Esophagus (tissue), 2 donors: ENCODE results near the gene C12orf60. TPM values are rescaled to one million over a fixed set of nuclear protein-coding genes. Genes with fewer than 3 reads are reported as not detected.

Source experiments
- H3K27ac ChIP-seq, 2 donors: one replicate each; pipeline ENCODE4 v1.5.1; 2013; ENCODE audit warnings: low read depth in 2 of 2, mild to moderate bottlenecking in 2 of 2, inconsistent platforms in 1 of 2, low read length in 1 of 2, moderate library complexity in 1 of 2
- H3K27me3 ChIP-seq, 2 donors: one replicate each; pipeline ENCODE4 v1.6.1; 2013; ENCODE audit warnings: low read length in 2 of 2, control low read depth in 1 of 2, mild to moderate bottlenecking in 1 of 2; ENCODE audit not compliant: insufficient read depth in 2 of 2, control insufficient read depth in 1 of 2
- H3K36me3 ChIP-seq, 2 donors: one replicate each; pipeline ENCODE4 v1.6.1; 2013; ENCODE audit warnings: low read length in 1 of 2; ENCODE audit not compliant: control insufficient read depth in 2 of 2, insufficient read depth in 2 of 2
- H3K4me1 ChIP-seq, 2 donors: one replicate each; pipeline ENCODE4 v1.6.1; 2013; ENCODE audit warnings: low read length in 1 of 2; ENCODE audit not compliant: control insufficient read depth in 2 of 2, insufficient read depth in 2 of 2
- H3K4me3 ChIP-seq, 2 donors: one replicate each; pipeline ENCODE4 v1.5.1; 2013; ENCODE audit warnings: low read length in 2 of 2, mild to moderate bottlenecking in 2 of 2, low read depth in 1 of 2, moderate library complexity in 1 of 2
- H3K9me3 ChIP-seq, 2 donors: one replicate each; pipeline ENCODE4 v1.6.1; 2013; ENCODE audit warnings: mild to moderate bottlenecking in 2 of 2, low read depth in 1 of 2, low read length in 1 of 2, moderate library complexity in 1 of 2; ENCODE audit not compliant: control insufficient read depth in 2 of 2, insufficient read depth in 1 of 2
- WGBS, 2 donors: extraction: QIAGEN DNeasy Blood & Tissue Kit; methylation state at CpG; one replicate each; pipeline ENCODE4 v1.1.7; 2013; 5-methylcytosine and 5-hydroxymethylcytosine counted together
- polyA plus RNA-seq, 2 donors: library from polyadenylated mRNA; stranded (reverse); fragments of 200-250 nt; gene quantifications; one replicate each; pipeline ENCODE4 v1.2.3, GENCODE V29; 2013
- donor health status: healthy with polysubstance abuse.
- donor health status: Bipolar disorder and iron deficiency.

Gene C12orf60
- polyA plus RNA-seq, 2 donors = 0.33 to 0.65 TPM

DNA sequence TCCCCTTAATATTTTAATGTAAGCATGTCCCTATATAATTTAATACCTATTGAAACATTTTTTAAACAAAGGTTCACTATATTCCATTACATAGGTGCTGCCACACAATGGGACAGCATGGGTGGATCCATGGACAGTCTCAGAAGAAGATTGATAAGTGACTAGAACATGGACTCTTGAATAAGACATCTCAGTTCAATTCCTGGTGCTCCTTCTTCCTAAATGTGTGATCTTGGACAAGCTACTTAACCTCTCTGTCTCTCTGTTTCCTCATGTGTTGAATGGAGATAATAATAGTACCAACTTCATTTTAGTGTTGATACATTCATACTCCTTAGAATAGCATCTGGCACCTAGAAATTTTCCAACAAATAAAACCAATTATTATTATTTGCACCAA lies 40.9 kb downstream of the C12orf60 start:
- Histone ChIP-seq H3K4me1 (peaks cover 0 to 4% of the 10 kb centered on the region in 2 donors), H3K27ac (no peak overlapping the region), H3K36me3 (no peaks in the 10 kb centered on the region), H3K27me3 (no peaks in the 10 kb centered on the region), H3K9me3 (no peaks in the 10 kb centered on the region), H3K4me3 (no peak overlapping the region)

DNA sequence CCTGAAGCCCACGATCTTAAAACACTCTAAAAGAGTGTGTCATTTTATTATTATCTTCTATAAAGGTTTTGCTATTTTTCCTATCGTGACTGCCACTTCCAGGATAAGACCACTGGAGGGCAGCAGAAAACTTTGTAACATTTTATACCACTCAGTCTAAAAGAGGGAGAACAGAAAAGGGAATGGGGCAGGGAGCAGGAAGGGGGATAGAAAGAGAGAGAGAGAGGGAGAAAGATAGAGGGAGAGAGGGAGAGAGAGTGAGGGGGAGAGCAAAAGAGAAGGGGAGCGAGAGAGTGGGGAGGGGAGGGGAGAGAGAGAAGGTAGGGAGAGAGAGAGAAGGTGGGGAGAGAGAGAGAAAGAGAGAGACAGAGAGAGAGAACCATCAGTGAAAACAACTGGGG lies 41.9 kb downstream of the C12orf60 start:
- Histone ChIP-seq H3K4me3 (no peak overlapping the region), H3K9me3 (no peaks in the 10 kb centered on the region), H3K27me3 (no peaks in the 10 kb centered on the region), H3K4me1 (peaks cover 0 to 4% of the 10 kb centered on the region in 2 donors), H3K27ac (no peak overlapping the region), H3K36me3 (no peaks in the 10 kb centered on the region)
- WGBS, 2 donors = 9 to 11% methylated on average over 3 of the region's 3 CpGs

DNA sequence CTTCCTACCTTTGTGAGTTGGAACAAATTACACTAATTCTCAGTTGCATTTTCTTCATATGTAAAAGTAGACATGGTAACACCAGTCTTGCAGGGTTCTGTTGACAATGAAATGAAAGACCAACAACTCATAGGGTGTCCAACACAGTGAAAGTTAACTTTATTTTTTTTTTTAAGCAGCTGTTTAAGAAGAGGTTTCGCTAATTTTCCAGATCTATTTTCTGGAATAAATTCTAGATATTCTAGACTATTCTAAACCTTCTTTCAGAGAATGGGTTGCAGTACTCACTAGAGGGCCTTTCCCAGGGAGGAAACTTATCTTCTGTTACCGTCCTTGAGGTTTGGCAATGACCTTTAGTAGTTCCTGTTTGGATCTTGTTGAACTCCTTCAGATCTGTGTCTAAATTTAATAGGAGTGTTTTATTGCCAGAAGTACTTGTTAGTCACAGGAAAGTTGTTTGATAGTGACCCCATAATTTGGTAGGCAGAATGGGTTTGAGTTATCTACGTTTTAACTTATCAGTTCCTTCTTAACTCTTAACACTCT lies 42.6 kb downstream of the C12orf60 start:
- Histone ChIP-seq H3K4me1 (peaks cover 0 to 4% of the 10 kb centered on the region in 2 donors), H3K4me3 (no peak overlapping the region), H3K27ac (no peak overlapping the region), H3K9me3 (no peaks in the 10 kb centered on the region), H3K36me3 (no peaks in the 10 kb centered on the region), H3K27me3 (no peaks in the 10 kb centered on the region)
- WGBS, 2 donors = 38 to 53% methylated on average over 3 of the region's 3 CpGs

GRCh38 chr12:14846876-14847580 lies 43.6 kb downstream of the C12orf60 start:
- WGBS, 2 donors = 60 to 82% methylated on average over 4 of the region's 4 CpGs
- Histone ChIP-seq H3K27me3 (no peaks in the 10 kb centered on the region), H3K4me3 (no peak overlapping the region), H3K9me3 (no peaks in the 10 kb centered on the region), H3K27ac (no peak overlapping the region), H3K4me1 (no peaks in the 10 kb centered on the region), H3K36me3 (no peaks in the 10 kb centered on the region)

GRCh38 chr12:14849661-14850060 lies 46.2 kb downstream of the C12orf60 start:
- H3K9me3 ChIP-seq = no peaks in the 10 kb centered on the region
- no peak overlapping the region for H3K4me3 ChIP-seq
- no peaks in the 10 kb centered on the region for H3K27me3 ChIP-seq
- H3K4me1 ChIP-seq = no peaks in the 10 kb centered on the region
- 44 to 51% methylated on average over 2 of the region's 2 CpGs for WGBS, 2 donors
- no peak overlapping the region for H3K27ac ChIP-seq
- no peaks in the 10 kb centered on the region for H3K36me3 ChIP-seq

GRCh38 chr12:14850929-14851663 lies 47.6 kb downstream of the C12orf60 start:
- no peaks in the 10 kb centered on the region for H3K27me3 ChIP-seq
- 24 to 87% methylated on average over 1 of the region's 1 CpG for WGBS, 2 donors
- H3K9me3 ChIP-seq = no peaks in the 10 kb centered on the region
- H3K4me3 ChIP-seq = no peak overlapping the region
- no peaks in the 10 kb centered on the region for H3K4me1 ChIP-seq
- H3K27ac ChIP-seq = no peak overlapping the region
- H3K36me3 ChIP-seq = no peaks in the 10 kb centered on the region

DNA sequence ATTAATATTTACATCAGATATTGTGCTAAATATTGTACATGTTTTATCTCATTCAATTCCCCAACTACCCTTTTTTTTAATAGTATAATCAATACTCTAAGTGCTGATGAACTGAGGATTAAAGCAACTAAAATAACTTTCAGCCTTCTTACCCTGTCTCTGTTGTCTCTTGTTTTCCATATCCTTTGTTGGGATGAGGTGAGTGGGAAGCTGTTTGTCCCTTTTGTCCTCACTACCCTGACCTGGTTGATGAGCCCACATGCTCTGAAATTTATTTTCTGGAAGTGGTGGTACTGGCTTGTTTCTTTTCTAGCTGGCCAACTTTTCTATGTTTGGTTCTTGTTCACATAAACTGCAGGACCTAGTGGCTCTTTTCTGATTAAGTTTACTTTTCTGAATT lies 49.4 kb downstream of the C12orf60 start:
- H3K4me1 ChIP-seq = no peaks in the 10 kb centered on the region
- no peaks in the 10 kb centered on the region for H3K9me3 ChIP-seq
- H3K36me3 ChIP-seq = no peaks in the 10 kb centered on the region
- H3K27me3 ChIP-seq = no peaks in the 10 kb centered on the region
- no peak overlapping the region for H3K27ac ChIP-seq
- no peak overlapping the region for H3K4me3 ChIP-seq

DNA sequence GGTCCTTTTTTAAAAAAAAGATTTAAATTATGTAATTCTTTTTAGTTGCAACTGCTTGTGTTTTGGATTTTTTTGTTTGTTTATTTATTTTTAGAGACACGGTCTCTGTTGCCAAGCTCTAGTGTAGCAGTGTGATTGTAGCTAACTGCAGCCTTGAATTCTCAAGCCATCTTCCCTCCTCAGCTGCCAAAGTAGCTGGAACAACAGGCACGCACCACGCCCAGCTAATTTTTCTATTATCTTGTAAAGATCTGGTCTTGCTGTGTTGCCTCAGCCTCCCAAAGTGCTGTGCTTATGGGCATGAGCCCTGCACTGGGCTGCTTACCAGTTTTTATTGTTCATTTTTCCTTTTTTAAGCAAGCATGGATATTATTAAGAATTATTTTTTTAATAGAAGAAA lies 50.5 kb downstream of the C12orf60 start:
- no peaks in the 10 kb centered on the region for H3K9me3 ChIP-seq
- no peak overlapping the region for H3K4me3 ChIP-seq
- no peaks in the 10 kb centered on the region for H3K36me3 ChIP-seq
- no peaks in the 10 kb centered on the region for H3K4me1 ChIP-seq
- no peaks in the 10 kb centered on the region for H3K27me3 ChIP-seq
- H3K27ac ChIP-seq = no peak overlapping the region
- 55 to 59% methylated on average over 3 of the region's 3 CpGs for whole genome bisulfite sequencing, 2 donors

DNA sequence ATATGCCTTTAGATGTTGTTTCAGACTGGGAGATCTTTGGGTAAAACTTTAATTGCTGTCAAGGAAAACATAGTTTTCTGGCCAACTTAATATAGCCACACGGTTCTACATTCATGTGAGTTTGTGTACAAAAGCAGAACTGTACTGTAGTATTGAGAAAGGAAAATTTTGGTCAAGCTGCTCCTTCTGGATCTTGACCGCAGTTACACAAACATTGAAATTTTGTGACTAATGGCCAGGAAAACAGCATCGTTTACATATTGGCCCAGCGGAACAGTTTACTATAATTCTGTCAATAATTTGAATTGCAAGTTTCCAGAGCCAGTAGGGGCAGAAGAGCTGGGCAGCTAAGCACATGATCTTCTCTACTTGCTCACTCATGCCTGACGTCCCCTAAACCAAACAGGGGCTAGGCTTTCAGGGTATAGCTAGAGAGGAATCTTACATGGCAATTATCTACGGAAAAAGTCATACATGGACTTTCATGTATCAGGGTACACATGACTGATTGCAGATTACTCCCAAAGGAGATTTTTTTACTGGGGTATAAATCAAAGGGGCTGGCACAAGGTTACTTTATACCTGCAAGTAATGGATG lies 51.2 kb downstream of the C12orf60 start:
- H3K36me3 ChIP-seq = no peaks in the 10 kb centered on the region
- no peaks in the 10 kb centered on the region for H3K27me3 ChIP-seq
- WGBS, 2 donors = 66 to 70% methylated on average over 6 of the region's 6 CpGs
- no peak overlapping the region for H3K4me3 ChIP-seq
- no peaks in the 10 kb centered on the region for H3K4me1 ChIP-seq
- H3K27ac ChIP-seq = no peak overlapping the region
- H3K9me3 ChIP-seq = no peaks in the 10 kb centered on the region
